Mononuclear cell (primary cell): ENCODE results near the gene CAPZB. TPM values are rescaled to one million over a fixed set of nuclear protein-coding genes. Genes with fewer than 3 reads are reported as not detected.

ENCODE experiments used
- H3K27me3 ChIP-seq: 2 replicates; pipeline ENCODE4 v1.6.0; 2011; ENCODE audit warnings: low read length, control low read depth; ENCODE audit not compliant: insufficient read depth
- H3K4me1 ChIP-seq: 2 replicates; pipeline ENCODE4 v1.5.1; 2011; ENCODE audit warnings: mild to moderate bottlenecking, low read length, control low read depth; ENCODE audit not compliant: insufficient read depth
- H3K4me3 ChIP-seq: 2 replicates; pipeline ENCODE4 v1.5.1; 2011; ENCODE audit warnings: mild to moderate bottlenecking, low read length, moderate library complexity
- H3K9me3 ChIP-seq: 2 replicates; pipeline ENCODE4 v1.5.1; 2011; ENCODE audit warnings: low read depth, mild to moderate bottlenecking, control low read depth, low read length
- total RNA-seq: library from RNA; depleted of rRNA; stranded (reverse); fragments of >200 nt; gene quantifications from one replicate; pipeline ENCODE4 v1.2.3, GENCODE V29; 2012

The CAPZB gene
- total RNA-seq, 1 donor, result 128 TPM

- Histone ChIP-seq H3K4me3 (peak overlapping the region; percentile 84), H3K4me1 (peaks cover 81% of the 10 kb centered on the region), H3K27me3 (no peaks in the 10 kb centered on the region), H3K9me3 (no peaks in the 10 kb centered on the region)
Measured at GRCh38 chr1:19484338-19484797, 971 bp downstream of the CAPZB start.

GRCh38 chr1:19483691-19484090, 1.6 kb downstream of the CAPZB start:
- H3K4me1 ChIP-seq, result peaks cover 88% of the 10 kb centered on the region
- no peaks in the 10 kb centered on the region for H3K27me3 ChIP-seq
- peak overlapping the region; percentile 84 for H3K4me3 ChIP-seq
- no peaks in the 10 kb centered on the region for H3K9me3 ChIP-seq

DNA sequence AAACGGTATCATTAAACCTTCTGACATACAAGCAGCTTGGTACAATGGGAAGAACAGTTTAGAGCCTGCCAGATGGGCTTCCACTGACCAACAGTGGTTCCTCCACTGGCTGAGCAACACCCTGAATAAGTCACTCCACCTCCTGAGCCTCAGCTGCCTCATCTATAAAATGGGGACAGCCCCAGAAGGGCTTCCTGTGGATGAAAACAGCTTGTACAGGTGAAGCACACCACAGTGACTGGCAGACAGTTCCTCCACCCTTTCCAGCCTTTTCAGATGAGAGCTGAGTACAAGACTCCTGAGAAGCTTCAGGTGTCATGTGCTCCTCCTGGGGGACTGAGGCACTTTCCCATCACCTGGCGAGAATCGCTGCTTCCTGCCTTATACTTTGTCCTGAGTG, 2.1 kb downstream of the CAPZB start:
- Histone ChIP-seq H3K4me1 (peaks cover 88% of the 10 kb centered on the region), H3K27me3 (no peaks in the 10 kb centered on the region), H3K9me3 (no peaks in the 10 kb centered on the region), H3K4me3 (peak overlapping the region; percentile 84)

GRCh38 chr1:19481826-19482398, 3.4 kb downstream of the CAPZB start:
- Histone ChIP-seq H3K9me3 (no peaks in the 10 kb centered on the region), H3K27me3 (no peaks in the 10 kb centered on the region), H3K4me3 (no peak overlapping the region), H3K4me1 (peaks cover 88% of the 10 kb centered on the region)

- Histone ChIP-seq H3K9me3 (no peaks in the 10 kb centered on the region), H3K4me1 (peaks cover 94% of the 10 kb centered on the region), H3K4me3 (no peak overlapping the region), H3K27me3 (no peaks in the 10 kb centered on the region)
Measured at GRCh38 chr1:19480282-19480681, 5.1 kb downstream of the CAPZB start.

DNA sequence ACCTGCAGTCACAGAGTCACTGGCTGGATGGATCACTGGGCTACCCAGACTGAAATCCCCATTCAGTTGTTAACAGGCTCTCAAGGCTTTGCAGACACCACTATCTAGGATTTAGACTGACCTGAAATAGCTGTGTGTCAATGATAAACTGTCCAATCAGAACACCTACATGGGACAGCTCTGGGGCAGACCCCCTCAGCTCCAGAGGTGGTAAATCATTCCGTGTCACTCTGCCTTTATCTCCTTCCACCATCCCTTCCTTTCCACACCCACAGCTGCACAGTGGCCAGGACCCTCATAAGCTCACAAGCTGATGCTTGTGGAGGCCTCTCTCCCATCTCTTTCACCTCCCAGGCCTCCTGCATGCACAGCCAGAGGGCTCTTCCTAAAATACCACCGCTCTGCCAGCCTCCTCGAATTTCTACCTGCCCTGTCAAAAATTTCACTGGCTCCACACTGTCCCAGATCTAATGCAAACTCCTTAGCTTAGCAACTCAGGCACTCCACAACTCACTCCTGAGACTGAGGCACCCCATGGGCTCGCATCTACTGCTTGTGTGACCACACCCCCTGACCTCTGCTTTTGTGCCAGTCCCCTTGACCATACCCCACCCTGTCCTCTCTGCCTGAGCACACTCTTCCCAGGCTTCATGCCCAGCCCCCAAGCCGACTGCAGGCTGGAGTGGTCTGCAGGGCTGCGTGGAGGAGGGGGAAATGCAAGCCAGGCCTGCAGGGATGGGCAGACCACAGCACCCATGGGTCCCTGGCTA, 5.8 kb downstream of the CAPZB start:
- H3K27me3 ChIP-seq, result no peaks in the 10 kb centered on the region
- no peak overlapping the region for H3K4me3 ChIP-seq
- H3K4me1 ChIP-seq, result peaks cover 100% of the 10 kb centered on the region
- no peaks in the 10 kb centered on the region for H3K9me3 ChIP-seq

DNA sequence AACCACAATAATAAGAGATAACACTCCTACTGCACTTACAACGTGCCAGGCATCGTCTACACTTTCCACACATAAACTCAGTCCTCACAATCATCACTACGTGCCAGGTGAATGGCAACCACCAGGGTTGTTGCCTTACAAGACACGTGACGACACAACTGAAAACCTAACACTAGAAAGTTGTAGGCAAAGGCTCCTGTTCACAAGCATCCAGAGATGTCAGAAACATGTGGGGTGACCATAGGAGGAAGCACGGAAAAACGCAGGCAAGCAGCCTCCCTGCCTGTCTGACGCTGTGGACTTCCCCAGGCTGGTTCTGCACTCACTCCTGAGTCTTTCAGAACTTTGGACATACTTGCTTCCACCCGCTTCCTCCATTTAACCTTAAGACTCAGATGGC, 7.0 kb downstream of the CAPZB start:
- no peaks in the 10 kb centered on the region for H3K9me3 ChIP-seq
- H3K27me3 ChIP-seq, result no peaks in the 10 kb centered on the region
- H3K4me1 ChIP-seq, result peaks cover 98% of the 10 kb centered on the region
- H3K4me3 ChIP-seq, result no peak overlapping the region

DNA sequence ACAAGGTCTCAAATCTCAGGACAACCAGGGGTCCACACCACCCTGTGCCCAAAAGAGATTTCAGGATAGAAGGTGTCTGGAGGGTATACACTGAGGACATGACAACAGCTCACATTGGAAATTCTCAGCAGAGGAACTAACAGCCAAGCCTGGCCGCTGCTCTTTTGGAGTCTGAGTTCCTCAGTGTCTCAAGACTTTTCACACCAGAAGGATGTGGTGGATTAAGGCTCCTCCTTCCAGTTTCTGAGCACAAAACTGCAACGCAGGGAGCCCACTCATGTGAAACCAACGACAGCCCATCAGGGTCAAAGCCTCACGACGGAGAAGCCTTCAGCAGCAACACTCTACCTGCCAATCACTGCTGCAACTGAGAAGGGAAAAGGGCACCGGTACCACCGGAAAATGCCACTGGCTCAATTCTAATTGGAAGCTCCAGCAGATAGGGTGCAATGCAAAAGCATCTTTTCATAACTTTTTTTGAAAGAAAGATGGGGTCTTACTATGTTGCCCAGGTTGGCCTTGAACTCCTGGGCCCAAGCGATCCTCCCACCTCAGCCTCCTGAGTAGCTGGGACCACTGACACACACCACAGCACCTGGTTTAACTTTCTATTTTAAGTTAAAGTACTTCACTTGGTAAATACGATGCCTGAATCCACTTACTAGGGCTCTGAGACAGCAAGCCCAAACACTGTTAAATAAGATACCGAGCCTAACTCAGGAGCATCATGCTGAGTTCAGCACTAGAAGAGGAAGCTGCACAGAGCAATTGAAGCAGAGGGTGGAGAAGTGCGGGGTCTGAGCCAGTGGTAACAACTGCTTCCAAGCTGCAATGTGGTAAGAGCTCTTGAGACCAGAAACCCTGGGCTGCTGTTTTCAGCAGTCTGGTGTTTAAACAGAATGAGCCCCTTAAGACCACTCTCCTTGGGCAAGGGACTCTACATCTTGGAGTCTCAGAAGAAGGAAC, 7.8 kb downstream of the CAPZB start:
- peaks cover 96% of the 10 kb centered on the region for H3K4me1 ChIP-seq
- H3K4me3 ChIP-seq, result peak overlapping the region; percentile 15
- H3K27me3 ChIP-seq, result no peaks in the 10 kb centered on the region
- H3K9me3 ChIP-seq, result no peaks in the 10 kb centered on the region

- no peaks in the 10 kb centered on the region for H3K9me3 ChIP-seq
- H3K4me3 ChIP-seq, result peak overlapping the region; percentile 15
- peaks cover 95% of the 10 kb centered on the region for H3K4me1 ChIP-seq
- no peaks in the 10 kb centered on the region for H3K27me3 ChIP-seq
Measured at GRCh38 chr1:19476450-19477190, 8.7 kb downstream of the CAPZB start.

DNA sequence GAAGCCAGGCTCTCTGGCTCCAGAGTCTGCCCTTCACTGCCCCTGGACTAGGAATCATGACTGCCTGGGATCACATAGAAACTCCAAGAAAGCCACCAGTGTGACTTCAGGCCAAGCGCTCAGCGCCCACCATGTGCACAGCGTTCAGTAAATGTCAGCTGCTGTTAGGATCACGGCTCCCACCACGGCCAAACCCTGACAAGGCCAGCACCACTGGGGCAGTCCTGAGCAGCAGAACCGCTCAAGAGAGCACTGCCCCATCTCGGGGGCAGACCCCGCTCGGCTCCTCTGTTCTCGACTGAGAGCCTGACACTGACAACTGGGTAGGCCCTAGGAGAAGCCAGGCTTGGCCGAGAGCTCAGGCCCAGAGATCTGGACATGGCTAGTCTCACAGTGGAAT, 10.0 kb downstream of the CAPZB start:
- Histone ChIP-seq H3K27me3 (no peaks in the 10 kb centered on the region), H3K9me3 (no peaks in the 10 kb centered on the region)

DNA sequence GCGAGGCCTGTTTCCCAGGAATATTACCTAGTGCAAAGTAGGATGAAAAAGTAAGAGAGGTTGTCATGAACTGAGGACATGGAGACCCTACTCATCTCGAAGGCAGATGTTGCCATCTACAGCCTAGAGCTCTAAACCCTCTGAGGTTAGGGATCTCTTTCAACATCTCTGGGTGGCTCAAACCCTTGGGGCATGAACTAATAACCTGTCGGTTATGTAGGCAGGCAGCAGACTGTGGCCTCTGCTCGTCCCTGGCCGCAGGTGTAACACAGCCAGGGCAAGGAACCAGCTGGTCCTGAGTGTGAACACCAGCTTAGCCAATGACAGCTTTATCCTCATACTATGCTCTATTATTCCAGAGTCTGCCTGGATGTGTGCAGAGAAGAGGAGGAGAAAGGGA, 13.2 kb downstream of the CAPZB start:
- no peaks in the 10 kb centered on the region for H3K27me3 ChIP-seq
- peaks cover 94% of the 10 kb centered on the region for H3K4me1 ChIP-seq
- H3K9me3 ChIP-seq, result no peaks in the 10 kb centered on the region
- no peak overlapping the region for H3K4me3 ChIP-seq

More for the DNA sequence above, 10.0 kb downstream of the CAPZB start:
- Histone ChIP-seq H3K4me1 (peaks cover 94% of the 10 kb centered on the region), H3K4me3 (no peak overlapping the region)

- H3K4me3 ChIP-seq, result peak overlapping the region; percentile 5
- no peaks in the 10 kb centered on the region for H3K9me3 ChIP-seq
- H3K27me3 ChIP-seq, result no peaks in the 10 kb centered on the region
- H3K4me1 ChIP-seq, result peaks cover 94% of the 10 kb centered on the region
Measured at GRCh38 chr1:19469004-19469403, 16.3 kb downstream of the CAPZB start.

- H3K4me1 ChIP-seq, result peaks cover 96% of the 10 kb centered on the region
- H3K9me3 ChIP-seq, result no peaks in the 10 kb centered on the region
- peak overlapping the region; percentile 5 for H3K4me3 ChIP-seq
- H3K27me3 ChIP-seq, result no peaks in the 10 kb centered on the region
Measured at GRCh38 chr1:19468397-19468956, 16.9 kb downstream of the CAPZB start.
